NCI-H748 (cell line): ENCODE data around the gene TRMT112.

ENCODE experiments used
- DNase-seq: peaks from one replicate; lab custom pipeline; 2025; ENCODE audit not compliant: unreplicated experiment; lab: John Stamatoyannopoulos, UW

Gene TRMT112

GRCh38 chr11:64294774-64295173 lies 22.6 kb downstream of the TRMT112 start:
- no peak for DNase-seq

- DNase-seq, result no peak
Observed at GRCh38 chr11:64292460-64293254, 24.7 kb downstream of the TRMT112 start.

- no peak for DNase-seq
Observed at GRCh38 chr11:64291752-64292459, 25.5 kb downstream of the TRMT112 start.

GRCh38 chr11:64291262-64291751 lies 26.1 kb downstream of the TRMT112 start, which contains the start of gene KCNK4:
Gene KCNK4, plus strand, starts transcription at chr11:64291302. Its CDS starts 1,717 bp downstream, at chr11:64293019.
- no peak for DNase-seq

GRCh38 chr11:64290352-64291261 lies 26.8 kb downstream of the TRMT112 start:
- no peak for DNase-seq

- DNase-seq, result no peak
Observed at GRCh38 chr11:64289002-64289564, 28.3 kb downstream of the TRMT112 start.

GRCh38 chr11:64288353-64288750 lies 29.0 kb downstream of the TRMT112 start:
- DNase-seq, result no peak

- DNase-seq, result no peak
Observed at GRCh38 chr11:64287676-64288352, 29.5 kb downstream of the TRMT112 start.

GRCh38 chr11:64286801-64287159 lies 30.6 kb downstream of the TRMT112 start:
- no peak for DNase-seq

- DNase-seq, result peak; percentile 30
Observed at GRCh38 chr11:64285885-64286800, 31.2 kb downstream of the TRMT112 start.

- peak; percentile 91 for DNase-seq
Observed at GRCh38 chr11:64284962-64285884, 32.1 kb downstream of the TRMT112 start, which contains the start of gene GPR137. Gene GPR137, plus strand, starts transcription at chr11:64285848. Its CDS starts 677 bp downstream, at chr11:64286525.

- peak; percentile 94 for DNase-seq
Observed at GRCh38 chr11:64284048-64284961, 33.1 kb downstream of the TRMT112 start, which contains the start of gene BAD. Gene BAD, minus strand, starts transcription at chr11:64284665. Its CDS starts 297 bp downstream, at chr11:64284368.

- no peak for DNase-seq
Observed at GRCh38 chr11:64283092-64283491, 34.3 kb downstream of the TRMT112 start.

- DNase-seq, result no peak
Observed at GRCh38 chr11:64281957-64282770, 35.2 kb downstream of the TRMT112 start.

- DNase-seq, result no peak
Observed at GRCh38 chr11:64278576-64279190, 38.7 kb downstream of the TRMT112 start.
